ENCODE results near the gene TMEM69. TPM values are rescaled to one million over a fixed set of nuclear protein-coding genes. Genes with fewer than 3 reads are reported as not detected.
"Not testable (repeated sequence)": the region's sequence is repeated elsewhere in the genome, so short reads cannot be mapped to it uniquely, and the experiment has no call there.

Gene TMEM69
- total RNA-seq, 2 donors from 2014 or later, result 11.9 to 12.5 TPM

- Histone ChIP-seq H3K9me3 (no peaks in the 10 kb centered on the region), H3K4me1 (no peaks in the 10 kb centered on the region), H3K27ac (no peak overlapping the region), H3K4me3 (no peak overlapping the region), H3K27me3 (no peaks in the 10 kb centered on the region), H3K36me3 (replicated peaks in 1 of 2; ENCODE audit: insufficient read depth in 1 of 2, low read depth in 2 of 2) (peaks cover 0 to 5% of the 10 kb centered on the region in 2 donors)
- TF ChIP-seq POLR2A (IDR thresholded peaks at IDR 0.05) (no peak), CTCF (IDR thresholded peaks at IDR 0.05) (no peak)
- ATAC-seq (no peak), DNase-seq (no peak)
- intact Hi-C loops (cut with DNase I), result no loop called here
- WGBS, 2 donors, result 93 to 99% methylated on average over 7 of the region's 7 CpGs
Observed at GRCh38 chr1:45694823-45695222, 6.8 kb downstream of the TMEM69 start.

- ATAC-seq (no peak), DNase-seq (no peak)
- Histone ChIP-seq H3K4me3 (no peak overlapping the region), H3K9me3 (no peaks in the 10 kb centered on the region), H3K4me1 (no peaks in the 10 kb centered on the region), H3K27me3 (no peaks in the 10 kb centered on the region), H3K36me3 (replicated peaks in 1 of 2; ENCODE audit: insufficient read depth in 1 of 2, low read depth in 2 of 2) (peaks cover 2 to 4% of the 10 kb centered on the region in 2 donors), H3K27ac (no peak overlapping the region)
- intact Hi-C loops (cut with DNase I), result no loop called here
- TF ChIP-seq POLR2A (IDR thresholded peaks at IDR 0.05) (no peak), CTCF (IDR thresholded peaks at IDR 0.05) (no peak)
- WGBS, 2 donors, result 91 to 100% methylated on average over 1 of the region's 1 CpG
Observed at GRCh38 chr1:45704637-45705036, 16.7 kb downstream of the TMEM69 start.

GRCh38 chr1:45713711-45714110 is 25.7 kb downstream of the TMEM69 start:
- no peak for DNase-seq
- no peaks in the 10 kb centered on the region for H3K9me3 ChIP-seq
- WGBS, 2 donors, result 73 to 78% methylated on average over 3 of the region's 3 CpGs
- H3K4me1 ChIP-seq, result no peaks in the 10 kb centered on the region
- H3K27ac ChIP-seq, result no peak overlapping the region
- no peak for TF ChIP-seq CTCF (IDR thresholded peaks at IDR 0.05)
- no peak for TF ChIP-seq POLR2A (IDR thresholded peaks at IDR 0.05)
- H3K27me3 ChIP-seq, result no peaks in the 10 kb centered on the region
- intact Hi-C loops (cut with DNase I), result no loop called here
- no peak for ATAC-seq
- H3K36me3 ChIP-seq (replicated peaks in 1 of 2; ENCODE audit: insufficient read depth in 1 of 2, low read depth in 2 of 2), result peaks cover 0 to 8% of the 10 kb centered on the region in 2 donors
- no peak overlapping the region for H3K4me3 ChIP-seq

- Histone ChIP-seq H3K27me3 (no peaks in the 10 kb centered on the region), H3K4me1 (no peaks in the 10 kb centered on the region), H3K36me3 (replicated peaks in 1 of 2; ENCODE audit: insufficient read depth in 1 of 2, low read depth in 2 of 2) (peaks cover 0 to 5% of the 10 kb centered on the region in 2 donors), H3K4me3 (no peak overlapping the region), H3K27ac (no peak overlapping the region), H3K9me3 (no peaks in the 10 kb centered on the region)
- DNase-seq (no peak), ATAC-seq (no peak)
- intact Hi-C loops (cut with DNase I), result no loop called here
- TF ChIP-seq POLR2A (IDR thresholded peaks at IDR 0.05) (no peak), CTCF (IDR thresholded peaks at IDR 0.05) (no peak)
- WGBS, 2 donors, result 85 to 86% methylated on average over 3 of the region's 3 CpGs
Observed at GRCh38 chr1:45716700-45717099, 28.7 kb downstream of the TMEM69 start.

GRCh38 chr1:45717386-45717785 is 29.4 kb downstream of the TMEM69 start:
- ATAC-seq; intact Hi-C loops (cut with DNase I); H3K27me3 ChIP-seq; H3K4me3 ChIP-seq; H3K4me1 ChIP-seq; DNase-seq; H3K36me3 ChIP-seq (replicated peaks in 1 of 2; ENCODE audit: insufficient read depth in 1 of 2, low read depth in 2 of 2); H3K9me3 ChIP-seq; H3K27ac ChIP-seq: not testable (repeated sequence)
- 88 to 90% methylated on average over 8 of the region's 8 CpGs for whole genome bisulfite sequencing, 2 donors
